Ishikawa (cell line): ENCODE measurements around the gene KRT38.

ENCODE experiments used
- MAX ChIP-seq: IDR thresholded peaks from 2 replicates; pipeline ENCODE4 v1.6.1; 2012
- YY1 ChIP-seq: IDR thresholded peaks from 2 replicates; pipeline ENCODE4 v1.6.1; 2012; ENCODE audit warnings: low read depth

GRCh38 chr17:41393294-41393693 lies 47.5 kb downstream of the KRT38 start:
- TF ChIP-seq MAX (no peak), YY1 (no peak)
